K562 (cell line): ENCODE data around the gene EML2. TPM values are rescaled to one million over a fixed set of nuclear protein-coding genes. Genes with fewer than 3 reads are reported as not detected.

Experiments
- BDP1 ChIP-seq: IDR thresholded peaks from 3 replicates; pipeline ENCODE4 v1.6.1; 2011; ENCODE audit not compliant: insufficient read length, insufficient read depth
- BRF2 ChIP-seq: IDR thresholded peaks from 3 replicates; pipeline ENCODE4 v1.6.1; 2011; ENCODE audit warnings: borderline replicate concordance, mild to moderate bottlenecking; ENCODE audit not compliant: insufficient read length, insufficient read depth
- CBX8 ChIP-seq: fragments of 200-600 bp; sonication (generic); IDR thresholded peaks from 2 replicates; pipeline ENCODE4 v1.6.1; 2012; ENCODE audit warnings: borderline replicate concordance, mixed run types, low read depth, mild to moderate bottlenecking, moderate library complexity, mixed read lengths, low read length, control low read depth, inconsistent platforms; ENCODE audit not compliant: poor library complexity, severe bottlenecking; ENCODE audit errors: extremely low read depth
- DLX4 ChIP-seq: fragments of 250-450 bp; sonication (Bioruptor Pico); IDR thresholded peaks from 2 replicates; pipeline ENCODE4 v1.6.1; 2021; ENCODE audit warnings: mild to moderate bottlenecking
- HBP1 ChIP-seq: fragments of 450-650 bp; formaldehyde crosslinking; IDR thresholded peaks from 2 replicates; pipeline ENCODE4 v1.4.0; 2022; ENCODE audit warnings: missing genetic modification characterization
- MGA ChIP-seq: fragments of 450-650 bp; IDR thresholded peaks from 2 replicates; pipeline ENCODE4 v1.6.1; 2016; ENCODE audit warnings: mild to moderate bottlenecking, moderate library complexity
- SRSF7 ChIP-seq: fragments of 200-400 bp; formaldehyde crosslinking; optimal IDR thresholded peaks from 2 replicates; pipeline ENCODE3; 2017; ENCODE audit warnings: mild to moderate bottlenecking, low read depth, low read length
- TAF1 ChIP-seq: IDR thresholded peaks from 2 replicates; pipeline ENCODE4 v1.6.1; 2011; ENCODE audit warnings: mild to moderate bottlenecking, low read length, moderate library complexity; ENCODE audit not compliant: insufficient read depth, control insufficient read depth, severe bottlenecking; ENCODE audit errors: extremely low read depth
- ZEB2 ChIP-seq: fragments of 450-650 bp; IDR thresholded peaks from 2 replicates; pipeline ENCODE4 v1.6.1; 2016
- ZNF133 ChIP-seq: fragments of 250-450 bp; sonication (Bioruptor Pico); IDR thresholded peaks from 2 replicates; pipeline ENCODE4 v1.4.0; 2020; ENCODE audit warnings: mild to moderate bottlenecking
- ZNF644 ChIP-seq: fragments of 200-800 bp; sonication (Bioruptor generic); IDR thresholded peaks from 2 replicates; pipeline ENCODE4 v1.6.1; 2016; ENCODE audit warnings: low read depth, missing genetic modification characterization, missing compliant biosample characterization
- polyA plus RNA-seq, 8 experiments: library from polyadenylated mRNA; depleted of rRNA in 4 of 8; stranded (reverse) in 5 of 8; unstranded in 3 of 8; fragments of >200 nt; fragmentation: Nextera tagmentation in 2 of 8; fragmentation: Illumina TruSeq in 1 of 8; extraction: Ambion mirVana in 2 of 8; extraction: Trizol in 1 of 8; gene quantifications; 2 replicates each; pipeline versions ENCODE4 v1.2.1 to v1.2.3, GENCODE V29; 2011 to 2014; ENCODE audit warnings: inconsistent platforms in 1 of 8, missing spikeins in 1 of 8
- total RNA-seq, 7 experiments: library from RNA; depleted of rRNA in 6 of 7; stranded (reverse); fragments of >200 nt in 6 of 7; fragmentation: Illumina TruSeq in 2 of 7; extraction: Trizol in 2 of 7; gene quantifications; 2 replicates each; pipeline versions ENCODE4 v1.2.1 to v1.2.3, GENCODE V29; 2011 to 2021; ENCODE audit warnings: low replicate concordance in 1 of 7

EML2 gene
- total and polyA plus RNA-seq, 9 of the 15 experiments (the other 6 are each of a cell fraction or from before 2014, with no cell fraction given), result 2.6 to 69.6 (median 24.8) TPM

- TF ChIP-seq BRF2 (no peak), ZNF133 (CRISPR knock-in tag) (no peak), ZEB2 (no peak), TAF1 (peak; percentile 47), BDP1 (no peak), DLX4 (CRISPR knock-in tag) (no peak), HBP1 (CRISPR knock-in tag) (no peak), CBX8 (no peak), SRSF7 (no peak), ZNF644 (tag) (no peak), MGA (no peak)
Measured at GRCh38 chr19:45638930-45639729, at the start of gene EML2 (continued).
